RWPE1 (cell line): ENCODE results near the gene WDTC1.
"Not testable (repeated sequence)": the region's sequence is repeated elsewhere in the genome, so short reads cannot be mapped to it uniquely, and the experiment has no call there.

Experiments
- CTCF ChIA-PET: fragments of 350-600 bp; sonication (Branson Sonifier 250); formaldehyde crosslinking; extraction: SDS; loops from one replicate; lab custom pipeline; 2021; lab: Yijun Ruan, JAX
- POLR2A ChIA-PET: fragments of 400-600 bp; formaldehyde crosslinking; extraction: SDS; loops from one replicate; lab custom pipeline; 2020; ENCODE audit warnings: antibody characterized with exemption; ENCODE audit not compliant: low non-redundant PET; lab: Yijun Ruan, JAX
- DNase-seq: peaks from one replicate; pipeline ENCODE4 v3.0.0; 2012; ENCODE audit warnings: low spot score
- H3K27ac ChIP-seq: fragments of 450-650 bp; 2 replicates; pipeline ENCODE4 v1.5.1; 2017
- CTCF ChIP-seq: fragments of 450-650 bp; conservative IDR thresholded peaks from 2 replicates; pipeline ENCODE4 v1.5.1; 2017; ENCODE audit warnings: low read depth, mild to moderate bottlenecking

Gene WDTC1

GRCh38 chr1:27233667-27234048 is 774 bp upstream of the WDTC1 start:
- CTCF ChIA-PET, result interaction anchor here (0.6 to 0.8 kb wide), 3 partner anchors 13 to 189 kb away, joined by 3 read pairs; no protein-coding TSS in a partner anchor
- POLR2A ChIA-PET, result interaction anchor here (0.6 kb wide), 1 partner anchor 222 kb away, joined by 5 read pairs; no protein-coding TSS in a partner anchor
- H3K27ac ChIP-seq, result peak overlapping the region; percentile 75
- DNase-seq, result no peak
- TF ChIP-seq CTCF, result no peak

- ChIA-PET CTCF (no interaction called here), POLR2A (interaction anchor here (0.5 kb wide), 1 partner anchor 26 kb away, joined by 3 read pairs; no protein-coding TSS in a partner anchor)
- no peak for TF ChIP-seq CTCF
- no peak for DNase-seq
- peak overlapping the region; percentile 75 for H3K27ac ChIP-seq
Observed at GRCh38 chr1:27235827-27236226, 1.4 kb downstream of the WDTC1 start.

DNA sequence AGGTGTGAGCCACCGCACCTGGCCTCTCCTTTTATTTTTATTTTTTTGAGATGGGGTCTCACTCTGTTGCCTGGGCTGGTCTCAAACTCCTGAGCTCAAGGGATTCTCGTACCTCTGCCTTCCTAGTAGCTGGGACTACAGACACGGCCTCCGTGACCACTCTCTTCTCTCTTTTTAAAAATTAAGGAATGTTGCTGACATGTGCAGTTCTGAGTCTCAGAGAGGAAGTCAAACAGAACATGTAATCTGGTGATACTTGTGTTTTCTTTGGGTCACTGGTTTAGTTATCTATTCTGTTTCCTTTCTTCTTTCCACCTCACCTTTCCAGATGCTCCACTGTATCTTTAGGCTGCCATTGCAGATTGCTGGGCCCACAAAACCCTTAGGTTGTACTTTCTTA is 2.7 kb downstream of the WDTC1 start:
- DNase-seq, result no peak
- CTCF ChIA-PET, result no interaction called here
- no peak for TF ChIP-seq CTCF
- H3K27ac ChIP-seq, result no peak overlapping the region
- POLR2A ChIA-PET, result no interaction called here

- H3K27ac ChIP-seq, result no peak overlapping the region
- no peak for DNase-seq
- CTCF ChIA-PET, result no interaction called here
- POLR2A ChIA-PET, result interaction anchor here (0.6 kb wide), 1 partner anchor 21 kb away, joined by 3 read pairs; no protein-coding TSS in a partner anchor
- no peak for TF ChIP-seq CTCF
Observed at GRCh38 chr1:27238032-27238431, 3.6 kb downstream of the WDTC1 start.

DNA sequence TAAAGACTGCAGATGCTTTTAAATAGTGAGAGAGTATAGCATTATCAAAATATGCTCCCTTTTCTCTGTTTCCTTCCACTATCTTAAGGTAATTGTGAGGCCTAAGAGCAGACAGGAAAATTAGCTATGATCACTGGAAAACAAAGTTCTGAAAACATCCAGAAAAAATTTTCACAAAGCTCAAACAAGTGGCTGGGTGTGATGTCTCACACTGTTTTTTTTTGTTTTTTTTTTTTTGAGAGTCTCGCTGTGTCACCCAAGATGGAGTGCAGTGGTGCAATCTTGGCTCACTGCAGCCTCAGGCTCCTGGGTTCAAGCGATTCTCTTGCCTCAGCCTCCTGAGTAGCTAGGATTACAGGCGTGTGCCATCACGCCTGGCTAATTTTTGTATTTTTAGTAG is 7.2 kb downstream of the WDTC1 start:
- H3K27ac ChIP-seq, result no peak overlapping the region
- no peak for DNase-seq
- no peak for TF ChIP-seq CTCF
- ChIA-PET CTCF (no interaction called here), POLR2A (no interaction called here)

DNA sequence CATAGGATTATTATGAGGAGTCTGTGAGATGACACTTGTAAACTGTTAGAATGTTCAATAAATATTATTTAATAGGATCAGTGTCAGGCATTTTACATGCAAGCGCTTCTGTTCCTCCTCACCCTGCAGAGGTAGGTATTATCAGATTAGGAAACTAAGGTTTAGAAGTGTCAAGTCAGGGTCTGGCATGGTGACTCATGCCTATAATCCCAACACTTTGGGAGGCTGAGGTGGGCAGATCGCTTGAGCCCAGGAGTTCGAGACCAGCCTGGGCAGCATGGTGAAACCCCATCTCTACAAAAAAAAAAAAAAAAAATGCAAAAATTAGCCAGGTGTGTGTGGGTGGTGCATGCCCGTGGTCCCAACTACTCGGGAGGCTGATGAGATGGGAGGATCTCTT is 9.2 kb downstream of the WDTC1 start:
- DNase-seq, CTCF ChIA-PET, H3K27ac ChIP-seq, POLR2A ChIA-PET: not testable (repeated sequence)

DNA sequence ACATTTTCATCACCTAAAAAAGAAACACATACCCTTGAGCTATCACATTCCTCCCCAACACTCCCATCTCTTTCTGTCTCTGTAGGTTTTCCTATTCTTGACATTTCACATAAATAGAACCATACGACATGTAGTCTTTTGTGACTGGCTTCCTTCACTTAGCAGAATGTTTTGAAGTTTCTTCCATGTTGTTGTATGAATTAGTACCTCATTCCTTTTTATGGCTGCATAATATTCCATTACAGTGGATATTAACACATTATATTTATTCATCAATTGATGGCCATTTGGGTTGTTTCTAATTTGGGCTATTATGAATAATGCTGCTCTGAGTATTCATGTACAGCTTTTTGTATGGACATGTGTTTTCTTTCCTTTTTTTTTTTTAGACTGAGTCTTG is 11.8 kb downstream of the WDTC1 start:
- TF ChIP-seq CTCF, result no peak
- H3K27ac ChIP-seq, result no peak overlapping the region
- CTCF ChIA-PET, result interaction anchor here (0.6 to 0.7 kb wide), 2 partner anchors 50 to 248 kb away, joined by 3 to 5 read pairs; no protein-coding TSS in a partner anchor
- DNase-seq, result no peak
- POLR2A ChIA-PET, result no interaction called here
